Measurements from ENCODE around the gene TNIK.

TNIK gene

GRCh38 chr3:171323938-171324536, 136.2 kb downstream of the TNIK start:
- TF ChIP-seq CTCF (IDR thresholded peaks at IDR 0.05; ENCODE audit: borderline replicate concordance, control extremely low read depth, extremely low read depth, insufficient read depth, missing control alignments), result no peak
- no peak for DNase-seq (ENCODE audit: low spot score)
- in situ Hi-C loops (cut with MboI; ENCODE audit: low sequenced_read_pairs, unreplicated experiment), result no loop called here

GRCh38 chr3:171321559-171322360, 138.4 kb downstream of the TNIK start:
- DNase-seq (ENCODE audit: low spot score), result no peak
- TF ChIP-seq CTCF (IDR thresholded peaks at IDR 0.05; ENCODE audit: borderline replicate concordance, control extremely low read depth, extremely low read depth, insufficient read depth, missing control alignments), result no peak
- in situ Hi-C loops (cut with MboI; ENCODE audit: low sequenced_read_pairs, unreplicated experiment), result no loop called here

GRCh38 chr3:171320750-171321558, 139.3 kb downstream of the TNIK start:
- in situ Hi-C loops (cut with MboI; ENCODE audit: low sequenced_read_pairs, unreplicated experiment), result no loop called here
- no peak for TF ChIP-seq CTCF (IDR thresholded peaks at IDR 0.05; ENCODE audit: borderline replicate concordance, control extremely low read depth, extremely low read depth, insufficient read depth, missing control alignments)
- DNase-seq (ENCODE audit: low spot score), result no peak

GRCh38 chr3:171317171-171317570, 143.0 kb downstream of the TNIK start:
- in situ Hi-C loops (cut with MboI; ENCODE audit: low sequenced_read_pairs, unreplicated experiment), result no loop called here
- TF ChIP-seq CTCF (IDR thresholded peaks at IDR 0.05; ENCODE audit: borderline replicate concordance, control extremely low read depth, extremely low read depth, insufficient read depth, missing control alignments), result no peak
- no peak for DNase-seq (ENCODE audit: low spot score)

GRCh38 chr3:171315919-171316318, 144.3 kb downstream of the TNIK start:
- no peak for DNase-seq (ENCODE audit: low spot score)
- in situ Hi-C loops (cut with MboI; ENCODE audit: low sequenced_read_pairs, unreplicated experiment), result no loop called here
- TF ChIP-seq CTCF (IDR thresholded peaks at IDR 0.05; ENCODE audit: borderline replicate concordance, control extremely low read depth, extremely low read depth, insufficient read depth, missing control alignments), result no peak

- in situ Hi-C loops (cut with MboI; ENCODE audit: low sequenced_read_pairs, unreplicated experiment), result no loop called here
- TF ChIP-seq CTCF (IDR thresholded peaks at IDR 0.05; ENCODE audit: borderline replicate concordance, control extremely low read depth, extremely low read depth, insufficient read depth, missing control alignments), result no peak
- no peak for DNase-seq (ENCODE audit: low spot score)
Observed at GRCh38 chr3:171315101-171315500, 145.1 kb downstream of the TNIK start.

Data from GM13976 (cell line).